Endothelial cell of umbilical vein (primary cell): Measurements from ENCODE around the gene RSPRY1. TPM values are rescaled to one million over a fixed set of nuclear protein-coding genes. Genes with fewer than 3 reads are reported as not detected.

Source experiments
- BruUV-seq: library from RNA; stranded (reverse); fragments of 400-500 nt; replicated peaks from 2 replicates; lab custom pipeline; 2021; lab: Mats Ljungman, UMichigan
- CTCF ChIA-PET: fragments of 300-600, 350-600 bp; sonication (Branson Sonifier 250); formaldehyde crosslinking; loops from one replicate; lab custom pipeline; 2021; ENCODE audit warnings: antibody characterized with exemption, inconsistent platforms; lab: Charles Lee
- POLR2A ChIA-PET: fragments of 300-600, 350-600 bp; sonication (Branson Sonifier 250); formaldehyde crosslinking; loops from one replicate; lab custom pipeline; 2021; ENCODE audit warnings: antibody characterized with exemption, inconsistent platforms; lab: Charles Lee
- DNase-seq: peaks from one replicate; pipeline ENCODE4 v3.0.0-alpha.2; 2011; ENCODE audit warnings: low read depth, low spot score
- FAIRE-seq: peaks from 2 replicates; lab custom pipeline; 2011; peaks lifted over from hg19 to GRCh38; lab: Jason Lieb, UNC
- H2AFZ ChIP-seq: 2 replicates; pipeline ENCODE4 v1.6.0; 2012; ENCODE audit warnings: low read depth, low read length, control low read depth, inconsistent platforms
- H3K27ac ChIP-seq: 2 replicates; pipeline ENCODE4 v1.5.1; 2011; ENCODE audit warnings: low read depth, mild to moderate bottlenecking, control low read depth, low read length, moderate library complexity; ENCODE audit not compliant: insufficient read depth
- H3K27me3 ChIP-seq, 2 experiments: 2 replicates each; pipeline versions ENCODE4 v1.6.0 to v1.6.1; 2011; ENCODE audit warnings: low read length in 2 of 2, mixed read lengths in 1 of 2; ENCODE audit not compliant: control insufficient read depth in 2 of 2, insufficient read depth in 2 of 2
- H3K36me3 ChIP-seq, 2 experiments: 2 replicates in 1 of 2; 3 replicates in 1 of 2; pipeline ENCODE4 v1.5.1; 2011; ENCODE audit warnings: low read length in 2 of 2, mild to moderate bottlenecking in 1 of 2, moderate library complexity in 1 of 2; ENCODE audit not compliant: control insufficient read depth in 2 of 2, insufficient read depth in 2 of 2; ENCODE audit errors: extremely low read depth in 1 of 2
- H3K4me1 ChIP-seq: 3 replicates; pipeline ENCODE4 v1.5.1; 2011; ENCODE audit warnings: mild to moderate bottlenecking, low read length; ENCODE audit not compliant: control insufficient read depth, insufficient read depth; ENCODE audit errors: extremely low read depth
- H3K4me2 ChIP-seq: 2 replicates; pipeline ENCODE4 v1.6.1; 2011; ENCODE audit warnings: low read length, control low read depth, mixed read lengths; ENCODE audit not compliant: insufficient read depth
- H3K4me3 ChIP-seq, 3 experiments: fragments of 200-600 bp in 1 of 3; sonication (generic), shearing (Covaris generic) in 1 of 3; replicated peaks in 1 of 3; 2 replicates each; pipeline ENCODE4 v1.5.1; 2011 to 2016; ENCODE audit warnings: control low read depth in 3 of 3, low read length in 3 of 3, mild to moderate bottlenecking in 2 of 3, inconsistent platforms in 1 of 3, low read depth in 1 of 3, moderate library complexity in 1 of 3; ENCODE audit not compliant: insufficient read depth in 1 of 3
- H3K79me2 ChIP-seq: 2 replicates; pipeline ENCODE4 v1.6.0; 2012; ENCODE audit warnings: low read length, inconsistent platforms; ENCODE audit not compliant: control insufficient read depth, insufficient read depth
- H3K9ac ChIP-seq: replicated peaks from 2 replicates; pipeline ENCODE3; 2011; ENCODE audit warnings: low read length, control low read depth; ENCODE audit not compliant: insufficient read depth; ENCODE audit errors: extremely low read depth
- H3K9me1 ChIP-seq: replicated peaks from 3 replicates; pipeline ENCODE4 v1.6.0; 2011; ENCODE audit warnings: mild to moderate bottlenecking, low read length; ENCODE audit not compliant: control insufficient read depth, insufficient read depth; ENCODE audit errors: extremely low read depth
- H3K9me3 ChIP-seq: replicated peaks from 2 replicates; pipeline ENCODE4 v1.5.1; 2012; ENCODE audit warnings: low read length, inconsistent platforms; ENCODE audit not compliant: control insufficient read depth, insufficient read depth
- H4K20me1 ChIP-seq: replicated peaks from 2 replicates; pipeline ENCODE3; 2011; ENCODE audit warnings: mild to moderate bottlenecking, low read length; ENCODE audit not compliant: control insufficient read depth, insufficient read depth; ENCODE audit errors: extremely low read depth
- POLR2AphosphoS5 ChIP-seq: IDR thresholded peaks from 2 replicates; pipeline ENCODE4 v1.6.1; 2012; ENCODE audit warnings: low read depth, mild to moderate bottlenecking, control low read depth, low read length, moderate library complexity; ENCODE audit not compliant: insufficient read depth
- dilution Hi-C: fragments of 300-500 bp; cut with MboI; formaldehyde crosslinking; loops from one replicate; pipeline ENCODE4 v1.15.0; 2019; ENCODE audit warnings: low sequenced_read_pairs; ENCODE audit not compliant: extremely low pct_ligation_motif_present
- intact Hi-C: fragments of 100-400 bp; cut with micrococcal nuclease; formaldehyde crosslinking; loops from one replicate; pipeline ENCODE4 v1.10.0; 2022
- polyA plus RNA-seq, 4 experiments: library from polyadenylated mRNA; depleted of rRNA in 3 of 4; stranded (reverse) in 3 of 4; unstranded in 1 of 4; fragments of >200 nt; gene quantifications; 2 replicates each; pipeline versions ENCODE4 v1.2.1 to v1.2.3, GENCODE V29; 2011 to 2012; ENCODE audit warnings: missing spikeins in 1 of 4
- total RNA-seq: library from RNA; stranded (reverse); gene quantifications from 2 replicates; pipeline ENCODE4 v1.2.3, GENCODE V29; 2021
- TF ChIP-seq, protein P1 (sequence below), 2 donors: IDR thresholded peaks; 1 replicate in 1 of 2; 2 replicates in 1 of 2; pipeline ENCODE4 v1.5.1; 2011; ENCODE audit warnings: low read length in 2 of 2, mild to moderate bottlenecking in 2 of 2, moderate library complexity in 2 of 2, control low read depth in 1 of 2, inconsistent platforms in 1 of 2, low read depth in 1 of 2; ENCODE audit not compliant: insufficient read depth in 1 of 2; ENCODE audit errors: extremely low read depth in 1 of 2

The RSPRY1 gene
- total and polyA plus RNA-seq, 2 donors (not counting 3 experiments of a cell fraction or from before 2014, with no cell fraction given) = 28.5 to 55.1 TPM

DNA sequence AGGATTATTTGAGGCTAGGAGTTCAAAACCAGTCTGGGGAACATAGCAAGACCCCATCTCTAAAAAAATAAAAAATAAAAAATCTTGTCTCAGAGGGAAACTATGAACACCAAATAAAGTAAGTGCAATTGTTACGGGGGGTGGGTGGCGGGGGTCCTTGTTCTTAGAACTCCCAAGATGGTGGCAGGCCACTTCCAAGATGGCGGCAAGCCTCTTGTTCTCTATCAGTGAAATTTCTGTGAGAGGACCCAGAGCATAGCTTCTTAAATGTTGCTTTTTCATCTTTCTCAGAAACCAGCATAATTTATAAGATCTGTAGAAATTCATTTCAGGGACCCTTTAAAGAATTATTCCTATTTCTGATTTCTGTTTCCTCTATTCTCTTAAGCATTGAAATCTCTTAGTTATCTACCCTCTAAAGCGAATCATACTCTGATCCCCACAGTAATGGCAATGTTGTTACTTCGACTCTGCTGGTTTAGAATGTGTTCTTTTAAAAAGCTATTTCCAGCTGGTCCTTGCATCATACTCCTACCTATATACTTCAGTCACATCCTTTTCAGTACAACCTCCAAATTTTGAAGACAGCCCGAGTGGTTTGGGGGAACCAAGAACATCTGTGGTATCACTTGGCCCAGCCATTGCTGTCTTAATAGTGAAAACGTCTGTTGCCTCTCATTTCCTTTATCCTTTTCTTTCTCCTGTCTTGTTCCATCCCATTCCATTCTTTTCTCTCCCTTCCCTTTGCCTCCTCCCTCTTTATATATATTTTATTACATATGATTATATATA lies 16.2 kb downstream of the RSPRY1 start:
- intact Hi-C loops (no loop called here), dilution Hi-C loops (no loop called here)
- DNase-seq (no peak), FAIRE-seq (no peak)
- Histone ChIP-seq H3K4me3 (no peak overlapping the region), H3K9me1 (no peaks in the 10 kb centered on the region), H3K4me2 (no peak overlapping the region), H3K9me3 (no peaks in the 10 kb centered on the region), H3K27me3 (no peaks in the 10 kb centered on the region), H3K9ac (no peak overlapping the region), H3K4me1 (peaks cover 5% of the 10 kb centered on the region), H3K36me3 (peaks cover 8 to 15% of the 10 kb centered on the region in 2 experiments), H2AFZ (no peak overlapping the region), H3K79me2 (peaks cover 28% of the 10 kb centered on the region), H4K20me1 (no peaks in the 10 kb centered on the region), H3K27ac (no peak overlapping the region)
- TF ChIP-seq, protein P1, sequence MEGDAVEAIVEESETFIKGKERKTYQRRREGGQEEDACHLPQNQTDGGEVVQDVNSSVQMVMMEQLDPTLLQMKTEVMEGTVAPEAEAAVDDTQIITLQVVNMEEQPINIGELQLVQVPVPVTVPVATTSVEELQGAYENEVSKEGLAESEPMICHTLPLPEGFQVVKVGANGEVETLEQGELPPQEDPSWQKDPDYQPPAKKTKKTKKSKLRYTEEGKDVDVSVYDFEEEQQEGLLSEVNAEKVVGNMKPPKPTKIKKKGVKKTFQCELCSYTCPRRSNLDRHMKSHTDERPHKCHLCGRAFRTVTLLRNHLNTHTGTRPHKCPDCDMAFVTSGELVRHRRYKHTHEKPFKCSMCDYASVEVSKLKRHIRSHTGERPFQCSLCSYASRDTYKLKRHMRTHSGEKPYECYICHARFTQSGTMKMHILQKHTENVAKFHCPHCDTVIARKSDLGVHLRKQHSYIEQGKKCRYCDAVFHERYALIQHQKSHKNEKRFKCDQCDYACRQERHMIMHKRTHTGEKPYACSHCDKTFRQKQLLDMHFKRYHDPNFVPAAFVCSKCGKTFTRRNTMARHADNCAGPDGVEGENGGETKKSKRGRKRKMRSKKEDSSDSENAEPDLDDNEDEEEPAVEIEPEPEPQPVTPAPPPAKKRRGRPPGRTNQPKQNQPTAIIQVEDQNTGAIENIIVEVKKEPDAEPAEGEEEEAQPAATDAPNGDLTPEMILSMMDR (IDR thresholded peaks at IDR 0.05; ENCODE audit: extremely low read depth in 1 of 2, insufficient read depth in 1 of 2, low read depth in 1 of 2, low read length in 2 of 2) = no peak
- no peak for TF ChIP-seq POLR2AphosphoS5
- ChIA-PET POLR2A (no interaction called here), CTCF (interaction anchor here (1.1 kb wide), 1 partner anchor 30 kb away, joined by 3 read pairs; no protein-coding TSS in a partner anchor)
- no TSS peak for BruUV-seq

- H4K20me1 ChIP-seq = no peaks in the 10 kb centered on the region
- intact Hi-C loops = no loop called here
- peaks cover 5% of the 10 kb centered on the region for H3K4me1 ChIP-seq
- no peaks in the 10 kb centered on the region for H3K9me3 ChIP-seq
- H3K9ac ChIP-seq = no peak overlapping the region
- dilution Hi-C loops = no loop called here
- no peaks in the 10 kb centered on the region for H3K27me3 ChIP-seq
- no TSS peak for BruUV-seq
- H3K27ac ChIP-seq = no peak overlapping the region
- FAIRE-seq (no peak), DNase-seq (no peak)
- H2AFZ ChIP-seq = no peak overlapping the region
- peaks cover 12 to 19% of the 10 kb centered on the region in 2 experiments for H3K36me3 ChIP-seq
- H3K4me3 ChIP-seq = no peak overlapping the region
- TF ChIP-seq POLR2AphosphoS5 = no peak
- no peaks in the 10 kb centered on the region for H3K9me1 ChIP-seq
- H3K4me2 ChIP-seq = no peak overlapping the region
- CTCF ChIA-PET = no interaction called here
- POLR2A ChIA-PET = no interaction called here
- H3K79me2 ChIP-seq = peaks cover 21% of the 10 kb centered on the region
Observed at GRCh38 chr16:57203451-57203850, 17.3 kb downstream of the RSPRY1 start.
